MCF 10A (cell line): ENCODE results near the gene SORBS1. TPM values are rescaled to one million over a fixed set of nuclear protein-coding genes. Genes with fewer than 3 reads are reported as not detected.

Experiments
- BruUV-seq: library from RNA; stranded (reverse); fragments of 400-500 nt; replicated peaks from 2 replicates; lab custom pipeline; 2021; lab: Mats Ljungman, UMichigan
- CTCF ChIA-PET: fragments of 300-600 bp; sonication (Branson Sonifier 250); formaldehyde crosslinking; extraction: SDS; loops from one replicate; lab custom pipeline; 2021; ENCODE audit warnings: antibody characterized with exemption, inconsistent platforms; lab: Yijun Ruan, JAX
- POLR2A ChIA-PET: fragments of 300-600, 350-650 bp; sonication (Branson Sonifier 250); formaldehyde crosslinking; extraction: SDS; loops from one replicate; lab custom pipeline; 2020; ENCODE audit warnings: antibody characterized with exemption, inconsistent platforms; lab: Yijun Ruan, JAX
- DNase-seq: peaks from one replicate; pipeline ENCODE4 v3.0.0-alpha.2; 2018; ENCODE audit not compliant: unreplicated experiment
- H3K27ac Mint-ChIP-seq: one replicate; pipeline ENCODE4 v1.8.0; 2022; ENCODE audit warnings: mild to moderate bottlenecking, low read depth, mixed read lengths; ENCODE audit not compliant: unreplicated experiment
- H3K27me3 Mint-ChIP-seq: one replicate; pipeline ENCODE4 v1.8.0; 2022; ENCODE audit warnings: mixed read lengths; ENCODE audit not compliant: insufficient read depth, unreplicated experiment
- H3K36me3 Mint-ChIP-seq: one replicate; pipeline ENCODE4 v1.8.0; 2022; ENCODE audit warnings: mild to moderate bottlenecking, moderate library complexity, mixed read lengths; ENCODE audit not compliant: insufficient read depth, unreplicated experiment
- H3K4me1 Mint-ChIP-seq: one replicate; pipeline ENCODE4 v1.8.0; 2022; ENCODE audit warnings: mixed read lengths; ENCODE audit not compliant: insufficient read depth, unreplicated experiment
- H3K4me3 Mint-ChIP-seq: one replicate; pipeline ENCODE4 v1.8.0; 2022; ENCODE audit warnings: mild to moderate bottlenecking, moderate library complexity, mixed read lengths; ENCODE audit not compliant: unreplicated experiment
- H3K9me3 Mint-ChIP-seq: one replicate; pipeline ENCODE4 v1.8.0; 2022; ENCODE audit warnings: mixed read lengths; ENCODE audit not compliant: unreplicated experiment
- CTCF ChIP-seq: fragments of 200-600 bp; IDR thresholded peaks from one replicate; pipeline ENCODE4 v1.8.0; 2022; ENCODE audit warnings: antibody characterized with exemption, mild to moderate bottlenecking; ENCODE audit not compliant: unreplicated experiment
- intact Hi-C: fragments of 100-400 bp; cut with micrococcal nuclease; formaldehyde crosslinking; loops from 2 replicates; pipeline ENCODE4 v1.14.1; 2022
- total RNA-seq: library from RNA; stranded (reverse); gene quantifications from 2 replicates; pipeline ENCODE4 v1.2.3, GENCODE V29; 2022

SORBS1 gene
- total RNA-seq, 1 experiment from 2014 or later: 1.0 TPM

DNA sequence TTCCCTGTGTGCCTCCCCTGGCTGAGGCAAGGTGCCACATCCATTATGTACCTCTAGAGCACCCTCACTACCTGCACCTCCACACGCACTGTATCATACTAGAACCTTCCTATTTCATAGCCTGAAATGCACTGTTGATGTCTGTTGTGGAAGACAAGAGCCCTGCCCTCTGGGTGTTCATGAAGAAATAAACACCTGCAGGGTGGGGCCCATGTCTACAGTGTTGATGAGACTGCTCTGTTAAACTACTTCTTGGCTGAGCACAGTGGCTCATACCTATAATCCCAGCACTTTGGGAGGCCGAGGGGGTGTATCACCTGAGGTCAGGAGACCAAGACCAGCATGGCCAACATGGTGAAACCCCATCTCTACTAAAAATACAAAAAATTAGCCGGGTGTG is 14.0 kb downstream of the SORBS1 start:
- intact Hi-C loops: no loop called here
- Mint-ChIP-seq H3K36me3 (no peaks in the 10 kb centered on the region), H3K27ac (no peak overlapping the region), H3K4me1 (no peaks in the 10 kb centered on the region), H3K4me3 (no peak overlapping the region), H3K27me3 (no peaks in the 10 kb centered on the region), H3K9me3 (no peaks in the 10 kb centered on the region)
- DNase-seq: no peak
- BruUV-seq: no TSS peak
- POLR2A ChIA-PET: no interaction called here
- CTCF ChIA-PET: no interaction called here
- no peak for TF ChIP-seq CTCF

- no peaks in the 10 kb centered on the region for H3K4me1 Mint-ChIP-seq
- BruUV-seq: no TSS peak
- CTCF ChIA-PET: interaction anchor here (1.0 kb wide), 1 partner anchor 303 kb away, joined by 3 read pairs; no protein-coding TSS in a partner anchor
- intact Hi-C loops: no loop called here
- DNase-seq: no peak
- H3K4me3 Mint-ChIP-seq: no peak overlapping the region
- H3K27ac Mint-ChIP-seq: no peak overlapping the region
- H3K9me3 Mint-ChIP-seq: no peaks in the 10 kb centered on the region
- no peak for TF ChIP-seq CTCF
- no peaks in the 10 kb centered on the region for H3K27me3 Mint-ChIP-seq
- POLR2A ChIA-PET: no interaction called here
- no peaks in the 10 kb centered on the region for H3K36me3 Mint-ChIP-seq
Measured at GRCh38 chr10:95545981-95546380, 15.2 kb downstream of the SORBS1 start.

DNA sequence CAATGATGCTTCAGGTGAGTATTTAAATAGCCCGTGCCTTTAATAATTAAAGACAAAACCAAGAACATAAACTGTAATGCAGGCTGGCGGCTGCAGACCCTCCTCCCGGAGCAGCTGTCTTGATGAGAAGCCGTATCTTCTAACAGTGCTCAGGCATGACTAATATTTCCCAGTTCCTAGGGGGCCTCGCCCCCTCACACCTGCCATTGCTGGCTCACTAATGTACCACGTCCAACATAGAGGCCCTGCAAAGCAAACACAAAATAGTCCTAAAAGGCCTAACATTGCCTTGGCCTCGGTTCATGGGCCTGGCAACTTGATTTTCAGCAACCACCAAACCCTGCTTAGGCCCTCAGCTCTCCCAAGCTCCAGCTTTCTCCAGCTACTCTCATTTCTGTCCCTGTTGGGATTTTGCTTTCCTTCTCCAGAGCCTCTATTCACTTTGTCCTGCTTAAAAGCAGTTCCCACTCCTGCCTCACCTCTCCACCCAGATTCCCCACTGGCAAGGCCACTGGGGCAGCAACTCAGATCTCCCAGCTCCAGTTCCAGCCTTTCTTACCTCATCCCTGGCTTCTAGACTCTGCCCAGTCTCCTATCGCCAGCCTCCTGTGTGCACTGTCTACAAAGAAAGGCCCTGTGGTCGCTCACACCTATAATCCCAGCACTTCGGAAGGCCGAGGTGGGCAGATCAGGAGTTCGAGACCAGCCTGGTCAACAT is 16.2 kb downstream of the SORBS1 start:
- TF ChIP-seq CTCF: no peak
- BruUV-seq: no TSS peak
- no peak overlapping the region for H3K27ac Mint-ChIP-seq
- DNase-seq: no peak
- no peaks in the 10 kb centered on the region for H3K36me3 Mint-ChIP-seq
- intact Hi-C loops: no loop called here
- ChIA-PET CTCF (interaction anchor here (0.7 kb wide), 1 partner anchor 411 kb away, joined by 3 read pairs; no protein-coding TSS in a partner anchor), POLR2A (no interaction called here)
- H3K27me3 Mint-ChIP-seq: no peaks in the 10 kb centered on the region
- no peak overlapping the region for H3K4me3 Mint-ChIP-seq
- no peaks in the 10 kb centered on the region for H3K9me3 Mint-ChIP-seq
- no peaks in the 10 kb centered on the region for H3K4me1 Mint-ChIP-seq

DNA sequence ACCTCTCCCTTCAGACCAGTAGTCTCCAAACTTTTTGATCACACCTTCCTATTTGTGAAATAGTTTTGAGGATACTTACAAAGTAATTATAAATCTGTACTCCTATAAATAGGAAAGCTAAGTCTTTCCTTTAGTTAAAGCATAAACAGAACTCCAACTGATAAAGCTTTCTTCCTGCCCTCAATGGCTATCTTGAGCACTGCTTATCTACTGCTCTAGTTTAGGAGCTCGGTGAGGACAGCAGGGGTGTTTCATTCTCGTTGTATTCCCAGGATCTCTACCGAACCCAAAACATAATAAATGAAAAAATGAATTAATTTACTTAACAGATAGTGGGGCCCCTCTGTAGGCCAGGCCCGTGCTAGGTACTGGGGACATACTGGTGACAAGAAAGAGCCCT is 17.7 kb downstream of the SORBS1 start:
- no peak for TF ChIP-seq CTCF
- Mint-ChIP-seq H3K4me1 (no peaks in the 10 kb centered on the region), H3K27me3 (no peaks in the 10 kb centered on the region), H3K4me3 (no peak overlapping the region), H3K9me3 (no peaks in the 10 kb centered on the region), H3K36me3 (no peaks in the 10 kb centered on the region), H3K27ac (no peak overlapping the region)
- no TSS peak for BruUV-seq
- intact Hi-C loops: no loop called here
- POLR2A ChIA-PET: interaction anchor here (0.6 kb wide), 1 partner anchor 74 kb away, joined by 3 read pairs; no protein-coding TSS in a partner anchor
- CTCF ChIA-PET: no interaction called here
- no peak for DNase-seq
